Astrocyte of the cerebellum (primary cell): ENCODE measurements around the gene FAM120A.

ENCODE experiments used
- DNase-seq: peaks from one replicate; pipeline ENCODE4 v3.0.0-alpha.2; 2011; ENCODE audit warnings: low read depth
- H3K4me3 ChIP-seq: 2 replicates; pipeline ENCODE4 v1.5.1; 2011; ENCODE audit warnings: mild to moderate bottlenecking, low read depth, low read length, moderate library complexity
- CTCF ChIP-seq: IDR thresholded peaks from 2 replicates; pipeline ENCODE4 v1.5.1; 2012; ENCODE audit warnings: low read length, low read depth, moderate library complexity, mild to moderate bottlenecking; ENCODE audit errors: missing control alignments
- in situ Hi-C: cut with HindIII; loops from 2 replicates; pipeline ENCODE4 v1.10.0; 2017; ENCODE audit warnings: low sequenced_read_pairs

FAM120A gene

GRCh38 chr9:93549611-93550010, 98.1 kb downstream of the FAM120A start:
- no peak overlapping the region for H3K4me3 ChIP-seq
- DNase-seq: no peak
- in situ Hi-C loops: no loop called here
- no peak for TF ChIP-seq CTCF

- in situ Hi-C loops: no loop called here
- no peak for DNase-seq
- TF ChIP-seq CTCF: no peak
- H3K4me3 ChIP-seq: no peak overlapping the region
Observed at GRCh38 chr9:93552923-93553322, 101.4 kb downstream of the FAM120A start.

GRCh38 chr9:93555370-93555769, 103.9 kb downstream of the FAM120A start:
- no peak for TF ChIP-seq CTCF
- no peak overlapping the region for H3K4me3 ChIP-seq
- no peak for DNase-seq
- in situ Hi-C loops: no loop called here

- no peak overlapping the region for H3K4me3 ChIP-seq
- in situ Hi-C loops: no loop called here
- TF ChIP-seq CTCF: no peak
- no peak for DNase-seq
Observed at GRCh38 chr9:93557366-93558137, 106.1 kb downstream of the FAM120A start.

- in situ Hi-C loops: no loop called here
Observed at GRCh38 chr9:93558503-93558902, 107.0 kb downstream of the FAM120A start.

GRCh38 chr9:93560991-93561390, 109.5 kb downstream of the FAM120A start:
- in situ Hi-C loops: no loop called here
- DNase-seq: no peak
- TF ChIP-seq CTCF: no peak
- no peak overlapping the region for H3K4me3 ChIP-seq

More at GRCh38 chr9:93558503-93558902, 107.0 kb downstream of the FAM120A start:
- H3K4me3 ChIP-seq: no peak overlapping the region
- no peak for DNase-seq
- TF ChIP-seq CTCF: no peak

GRCh38 chr9:93562157-93562556, 110.7 kb downstream of the FAM120A start:
- H3K4me3 ChIP-seq: no peak overlapping the region
- TF ChIP-seq CTCF: no peak
- in situ Hi-C loops: no loop called here
- DNase-seq: no peak
